GM21825 (cell line): ENCODE measurements around the gene RASAL1.

Experiments
- ATAC-seq: cut with Tn5 transposase; IDR thresholded peaks from one replicate; pipeline ENCODE4 v1.9.1; 2021; ENCODE audit warnings: mild to moderate bottlenecking, moderate library complexity; ENCODE audit not compliant: unreplicated experiment

Gene RASAL1, protein sequence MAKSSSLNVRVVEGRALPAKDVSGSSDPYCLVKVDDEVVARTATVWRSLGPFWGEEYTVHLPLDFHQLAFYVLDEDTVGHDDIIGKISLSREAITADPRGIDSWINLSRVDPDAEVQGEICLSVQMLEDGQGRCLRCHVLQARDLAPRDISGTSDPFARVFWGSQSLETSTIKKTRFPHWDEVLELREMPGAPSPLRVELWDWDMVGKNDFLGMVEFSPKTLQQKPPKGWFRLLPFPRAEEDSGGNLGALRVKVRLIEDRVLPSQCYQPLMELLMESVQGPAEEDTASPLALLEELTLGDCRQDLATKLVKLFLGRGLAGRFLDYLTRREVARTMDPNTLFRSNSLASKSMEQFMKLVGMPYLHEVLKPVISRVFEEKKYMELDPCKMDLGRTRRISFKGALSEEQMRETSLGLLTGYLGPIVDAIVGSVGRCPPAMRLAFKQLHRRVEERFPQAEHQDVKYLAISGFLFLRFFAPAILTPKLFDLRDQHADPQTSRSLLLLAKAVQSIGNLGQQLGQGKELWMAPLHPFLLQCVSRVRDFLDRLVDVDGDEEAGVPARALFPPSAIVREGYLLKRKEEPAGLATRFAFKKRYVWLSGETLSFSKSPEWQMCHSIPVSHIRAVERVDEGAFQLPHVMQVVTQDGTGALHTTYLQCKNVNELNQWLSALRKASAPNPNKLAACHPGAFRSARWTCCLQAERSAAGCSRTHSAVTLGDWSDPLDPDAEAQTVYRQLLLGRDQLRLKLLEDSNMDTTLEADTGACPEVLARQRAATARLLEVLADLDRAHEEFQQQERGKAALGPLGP

DNA sequence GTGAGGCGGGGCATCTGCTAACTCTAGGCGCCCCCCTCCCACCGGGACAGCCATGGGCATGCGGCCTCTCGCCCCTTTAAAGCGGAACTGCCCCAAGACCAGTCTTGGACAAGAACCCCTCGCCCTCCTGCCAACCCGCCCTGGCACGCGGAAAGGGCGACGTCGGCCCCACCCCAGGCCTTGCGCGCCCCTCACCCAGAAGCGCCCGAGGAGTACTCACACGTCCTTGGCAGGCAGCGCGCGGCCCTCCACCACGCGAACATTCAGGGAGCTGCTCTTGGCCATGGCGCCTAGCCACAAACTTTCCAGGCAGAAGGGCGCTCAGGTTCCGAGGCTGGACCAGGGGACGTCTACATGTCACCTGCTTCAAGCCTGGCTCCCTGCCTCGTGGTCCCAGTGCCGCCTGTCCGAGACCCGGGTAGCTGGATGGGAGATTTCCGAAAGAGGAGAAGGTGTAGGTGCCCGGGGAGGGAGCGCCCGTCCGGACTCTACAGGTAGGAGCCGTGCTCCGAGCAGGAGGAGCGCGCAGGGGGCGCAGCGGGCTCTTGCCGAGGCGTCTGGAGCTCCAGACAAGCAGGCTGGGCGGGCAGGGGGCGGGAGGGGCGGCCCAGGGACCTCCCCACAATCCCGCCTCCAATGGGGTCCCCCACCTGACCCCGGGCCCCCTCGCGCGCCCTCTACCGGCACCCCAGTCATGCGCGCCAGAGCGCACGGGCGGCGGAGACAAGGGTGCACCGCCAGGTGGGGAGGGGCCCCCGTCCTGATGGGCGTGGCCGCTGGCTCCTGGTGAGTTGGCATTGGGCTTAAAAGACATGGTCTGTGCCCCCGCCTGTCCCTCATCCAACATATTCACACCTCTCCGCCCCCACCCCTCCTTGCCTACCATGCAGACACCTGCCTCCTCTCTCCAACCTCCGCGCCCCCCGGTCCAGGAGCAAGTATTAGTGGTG, at the start of gene RASAL1:
TSS of gene RASAL1 (minus strand) at position 584 of the 950 bp plus-strand sequence. CDS start at position 285, 299 bp downstream.
- no peak for ATAC-seq

GRCh38 chr12:113184900-113185179, 49.3 kb upstream of the RASAL1 start:
- peak; percentile 78 for ATAC-seq

DNA sequence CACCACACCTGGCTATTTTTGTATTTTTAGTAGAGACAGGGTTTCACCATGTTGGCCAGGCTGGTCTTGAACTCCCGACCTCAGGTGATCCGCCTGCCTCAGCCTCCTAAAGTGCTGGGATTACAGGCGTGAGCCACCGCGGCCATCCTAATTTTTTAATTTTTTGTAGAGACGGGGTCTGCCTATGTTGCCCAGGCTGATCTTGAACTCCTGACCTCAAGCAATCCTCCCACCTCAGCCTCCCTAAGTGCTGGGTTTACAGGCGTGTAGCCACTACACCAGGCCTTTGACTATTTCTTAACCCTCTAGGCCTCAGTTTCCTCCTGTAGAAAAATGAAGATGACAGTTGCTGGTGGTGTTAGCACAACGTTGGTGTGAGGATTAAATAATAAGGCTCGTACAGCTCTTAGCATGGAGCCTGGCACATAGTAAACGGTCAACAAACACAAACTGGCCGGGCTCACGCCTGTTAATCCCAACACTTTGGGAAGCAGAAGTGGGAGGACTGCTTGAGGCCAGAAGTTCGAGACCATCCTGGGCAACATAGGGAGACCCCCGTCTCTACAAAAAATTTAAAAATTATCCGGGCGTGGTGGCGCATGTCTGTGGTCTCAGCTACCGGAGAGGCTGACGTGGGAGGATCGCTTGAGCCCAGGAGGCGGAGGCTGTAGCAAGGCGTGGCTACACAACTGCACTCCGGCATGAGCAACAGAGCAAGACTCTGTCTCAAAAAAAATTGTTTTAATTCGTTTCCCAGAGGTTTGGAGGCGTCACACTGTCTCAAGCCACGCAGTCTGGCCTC, 48.7 kb upstream of the RASAL1 start:
- ATAC-seq: peak; percentile 40

GRCh38 chr12:113183030-113183589, 47.5 kb upstream of the RASAL1 start:
- no peak for ATAC-seq

GRCh38 chr12:113181975-113182374, 46.4 kb upstream of the RASAL1 start:
- no peak for ATAC-seq

DNA sequence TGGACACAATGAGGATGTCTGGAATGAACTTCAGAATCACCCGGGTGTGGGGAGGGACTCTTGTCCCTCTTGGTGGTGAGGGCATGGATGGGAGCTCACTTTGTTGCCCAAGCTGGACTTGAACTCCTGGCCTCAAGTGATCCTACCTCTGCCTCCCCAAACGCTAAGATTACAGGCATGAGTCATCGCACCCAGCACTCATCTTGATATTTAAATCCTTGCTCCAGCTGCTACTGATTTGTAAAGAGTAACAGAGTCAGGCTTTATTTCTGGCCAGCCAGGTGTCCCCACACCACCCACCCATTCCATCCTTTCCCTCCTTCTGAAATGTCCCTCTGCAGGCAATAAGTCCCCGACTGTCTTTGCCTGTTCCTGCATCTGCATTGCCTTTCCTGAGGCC, 44.8 kb upstream of the RASAL1 start:
- ATAC-seq: no peak

DNA sequence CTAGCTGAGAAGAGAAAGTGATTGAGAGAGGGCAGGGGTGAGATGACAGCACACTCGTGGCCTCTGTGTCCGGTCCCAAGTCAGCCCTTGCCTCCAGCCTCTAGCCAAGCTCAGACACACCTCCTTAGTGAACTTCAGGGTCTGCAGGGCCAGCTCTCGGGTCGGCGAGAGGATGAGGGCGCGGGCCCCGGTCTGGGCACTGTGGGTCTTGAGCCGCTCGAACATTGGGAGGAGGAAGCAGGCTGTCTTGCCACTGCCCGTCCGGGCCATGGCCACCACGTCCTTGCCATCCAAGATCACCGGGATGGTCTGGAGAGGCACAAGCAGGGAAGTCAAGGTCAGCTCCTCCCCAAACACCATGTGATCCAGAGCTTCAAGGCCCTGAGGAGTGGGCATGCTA, 43.5 kb upstream of the RASAL1 start:
- ATAC-seq: no peak

- peak; percentile 48 for ATAC-seq
These were observed 39.2 kb upstream of the RASAL1 start for GRCh38 chr12:113174461-113175384.

- peak; percentile 64 for ATAC-seq
These were observed 37.6 kb upstream of the RASAL1 start for GRCh38 chr12:113173081-113173698.

- no peak for ATAC-seq
These were observed 36.6 kb upstream of the RASAL1 start for GRCh38 chr12:113172185-113172584.

GRCh38 chr12:113171543-113171942, 36.0 kb upstream of the RASAL1 start:
- no peak for ATAC-seq

- ATAC-seq: no peak
These were observed 35.4 kb upstream of the RASAL1 start for GRCh38 chr12:113170926-113171325.

DNA sequence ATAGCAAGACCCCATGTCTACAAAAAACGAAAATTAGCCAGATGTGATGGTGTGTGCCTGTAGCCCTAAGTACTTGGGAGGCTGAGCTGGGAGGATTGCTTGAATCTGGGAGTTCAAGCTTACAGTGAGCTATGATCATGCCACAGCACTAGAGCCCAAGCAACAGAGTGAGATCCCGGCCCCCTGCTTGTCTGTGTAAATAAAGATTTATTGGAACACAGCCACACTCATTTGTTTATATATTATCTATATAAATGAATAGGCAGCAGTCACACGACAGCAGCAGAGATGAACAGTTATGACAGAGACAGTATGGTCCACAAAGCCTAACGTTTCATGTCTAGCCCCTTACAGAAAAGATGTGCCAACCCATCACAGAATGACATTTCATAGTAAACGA, 34.9 kb upstream of the RASAL1 start:
- no peak for ATAC-seq

- ATAC-seq: no peak
These were observed 34.1 kb upstream of the RASAL1 start for GRCh38 chr12:113169697-113170096.

DNA sequence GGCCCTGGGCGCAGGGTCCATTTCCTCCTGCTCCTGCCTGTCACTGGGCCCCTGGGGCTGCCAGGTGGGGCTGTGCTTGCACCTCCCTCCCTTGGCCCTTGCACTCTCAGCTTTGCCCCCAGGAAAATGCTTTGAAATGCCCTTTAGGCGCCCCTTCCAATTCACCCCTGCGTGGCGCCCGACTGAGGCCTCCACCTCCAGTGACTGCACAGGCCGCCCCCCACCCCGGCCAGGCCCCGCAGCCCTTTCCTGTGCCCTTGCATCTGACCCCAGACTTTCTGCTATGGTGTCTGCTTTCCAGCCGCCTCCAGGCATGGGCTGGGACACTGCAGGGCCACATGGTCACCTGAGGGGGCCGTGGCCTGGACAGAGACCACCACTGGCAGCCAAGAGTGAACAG, 32.3 kb upstream of the RASAL1 start:
- ATAC-seq: no peak

GRCh38 chr12:113165521-113166450, 30.2 kb upstream of the RASAL1 start:
- ATAC-seq: no peak

DNA sequence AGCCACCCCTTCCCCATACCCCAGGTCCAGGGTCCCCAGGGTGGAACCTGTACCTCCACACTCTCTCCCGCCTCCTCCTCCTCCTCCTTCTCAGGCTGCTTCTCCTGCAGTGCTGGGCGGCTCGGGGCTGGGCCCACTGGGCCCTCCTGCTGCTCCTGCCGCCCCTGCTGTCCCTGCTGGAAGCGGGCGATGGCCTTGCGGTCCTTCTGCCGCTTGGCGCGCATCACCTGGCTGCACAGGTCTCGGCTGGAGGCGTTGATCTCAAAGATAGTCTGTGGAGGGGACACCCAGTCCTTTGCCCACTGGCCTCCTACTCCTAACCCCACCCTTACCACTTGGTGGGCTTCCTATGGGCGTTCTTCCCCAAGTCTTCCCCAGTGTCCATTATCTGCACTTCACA, 28.5 kb upstream of the RASAL1 start:
- no peak for ATAC-seq

GRCh38 chr12:113163030-113163360, 27.4 kb upstream of the RASAL1 start:
- ATAC-seq: no peak
